Neural progenitor cell (in vitro differentiated cells): ENCODE results near the gene PTPRN2. TPM values are rescaled to one million over a fixed set of nuclear protein-coding genes. Genes with fewer than 3 reads are reported as not detected.

ENCODE experiments used
- DNase-seq: peaks from one replicate; pipeline ENCODE4 v3.0.0-alpha.2; 2016; ENCODE audit warnings: low spot score
- H2AFZ ChIP-seq: fragments of 200-600 bp; sonication (generic); replicated peaks from 2 replicates; pipeline ENCODE4 v1.6.1; 2016; ENCODE audit warnings: antibody characterized with exemption
- H3F3A ChIP-seq: fragments of 200-600 bp; sonication (generic); 2 replicates; pipeline ENCODE4 v1.6.1; 2016; ENCODE audit warnings: antibody characterized with exemption, low read depth
- H3K27ac ChIP-seq: fragments of 200-600 bp; sonication (generic); 2 replicates; pipeline ENCODE4 v1.5.1; 2016; ENCODE audit warnings: mild to moderate bottlenecking
- H3K27me3 ChIP-seq: fragments of 200-600 bp; sonication (generic); 2 replicates; pipeline ENCODE4 v1.6.1; 2016; ENCODE audit warnings: mild to moderate bottlenecking, moderate library complexity
- H3K36me3 ChIP-seq: fragments of 200-600 bp; sonication (generic); 2 replicates; pipeline ENCODE4 v1.5.1; 2016
- H3K4me1 ChIP-seq: fragments of 200-600 bp; sonication (generic); 2 replicates; pipeline ENCODE4 v1.6.1; 2016; ENCODE audit warnings: mixed run types
- H3K4me2 ChIP-seq: fragments of 200-600 bp; sonication (generic); 2 replicates; pipeline ENCODE4 v1.6.1; 2016
- H3K4me3 ChIP-seq: fragments of 200-600 bp; sonication (generic); 2 replicates; pipeline ENCODE4 v1.5.1; 2016
- H3K79me2 ChIP-seq: fragments of 200-600 bp; sonication (generic); 2 replicates; pipeline ENCODE4 v1.6.1; 2016; ENCODE audit warnings: low read depth
- H3K9ac ChIP-seq: fragments of 200-600 bp; sonication (generic); 2 replicates; pipeline ENCODE4 v1.6.1; 2016
- H3K9me3 ChIP-seq: fragments of 200-600 bp; sonication (generic); 2 replicates; pipeline ENCODE4 v1.5.1; 2016; ENCODE audit warnings: low read depth
- H4K20me1 ChIP-seq: fragments of 200-600 bp; sonication (generic); 2 replicates; pipeline ENCODE4 v1.6.1; 2016; ENCODE audit warnings: low read depth
- H3K27ac Mint-ChIP-seq: 3 replicates; pipeline ENCODE4 v1.8.0; 2021; ENCODE audit warnings: mixed read lengths
- H3K27me3 Mint-ChIP-seq: 2 replicates; pipeline ENCODE4 v1.8.0; 2022; ENCODE audit warnings: low read depth, mild to moderate bottlenecking, inconsistent platforms, moderate library complexity, mixed read lengths; ENCODE audit not compliant: insufficient read depth
- H3K36me3 Mint-ChIP-seq: 3 replicates; pipeline ENCODE4 v1.8.0; 2021; ENCODE audit warnings: mixed read lengths
- H3K4me1 Mint-ChIP-seq: 3 replicates; pipeline ENCODE4 v1.8.0; 2021; ENCODE audit warnings: mixed read lengths
- H3K4me3 Mint-ChIP-seq: 3 replicates; pipeline ENCODE4 v1.8.0; 2021; ENCODE audit warnings: mild to moderate bottlenecking, moderate library complexity, mixed read lengths
- H3K9me3 Mint-ChIP-seq: 3 replicates; pipeline ENCODE4 v1.8.0; 2020; ENCODE audit warnings: mixed read lengths
- CTCF ChIP-seq: fragments of 200-600 bp; sonication (generic); IDR thresholded peaks from 2 replicates; pipeline ENCODE4 v1.5.1; 2017; ENCODE audit warnings: antibody characterized with exemption, mild to moderate bottlenecking
- EZH2 ChIP-seq: fragments of 200-600 bp; sonication (generic); IDR thresholded peaks from 2 replicates; pipeline ENCODE4 v1.6.1; 2017; ENCODE audit warnings: antibody characterized with exemption, mild to moderate bottlenecking, moderate library complexity
- EZH2phosphoT487 ChIP-seq: fragments of 200-600 bp; sonication (generic); IDR thresholded peaks from 2 replicates; pipeline ENCODE4 v1.6.1; 2017; ENCODE audit warnings: antibody characterized with exemption
- total RNA-seq: library from RNA; depleted of rRNA; stranded (reverse); fragments of >200 nt; gene quantifications from 2 replicates; pipeline ENCODE4 v1.2.3, GENCODE V29; 2015; ENCODE audit warnings: low replicate concordance

Gene PTPRN2
- total RNA-seq, 1 donor from 2014 or later: 3.0 TPM

- no peak overlapping the region for H3K27ac Mint-ChIP-seq
- Histone ChIP-seq H3K79me2 (no peaks in the 10 kb centered on the region), H3K9me3 (peaks cover 23% of the 10 kb centered on the region), H4K20me1 (no peaks in the 10 kb centered on the region), H3K27ac (no peak overlapping the region), H3K36me3 (peaks cover 5% of the 10 kb centered on the region), H2AFZ (no peak overlapping the region), H3K4me1 (no peaks in the 10 kb centered on the region), H3K9ac (no peak overlapping the region), H3K4me2 (no peak overlapping the region), H3F3A (no peaks in the 10 kb centered on the region), H3K27me3 (no peaks in the 10 kb centered on the region), H3K4me3 (no peak overlapping the region)
- peaks cover 2% of the 10 kb centered on the region for H3K27me3 Mint-ChIP-seq
- H3K9me3 Mint-ChIP-seq: peaks cover 24% of the 10 kb centered on the region
- no peak overlapping the region for H3K4me3 Mint-ChIP-seq
- H3K4me1 Mint-ChIP-seq: no peaks in the 10 kb centered on the region
- peak; percentile 66 for DNase-seq
- TF ChIP-seq EZH2: no peak
- TF ChIP-seq EZH2phosphoT487: no peak
- peak; percentile 68 for TF ChIP-seq CTCF
- no peaks in the 10 kb centered on the region for H3K36me3 Mint-ChIP-seq
Observed at GRCh38 chr7:158228986-158229385, 358.6 kb downstream of the PTPRN2 start.

GRCh38 chr7:158228131-158228530 lies 359.5 kb downstream of the PTPRN2 start:
- peaks cover 23% of the 10 kb centered on the region for H3K9me3 ChIP-seq
- H3K9ac ChIP-seq: no peak overlapping the region
- H3K4me1 Mint-ChIP-seq: no peaks in the 10 kb centered on the region
- H3K36me3 ChIP-seq: peaks cover 5% of the 10 kb centered on the region
- no peak overlapping the region for H2AFZ ChIP-seq
- TF ChIP-seq CTCF (peak; percentile 38), EZH2 (no peak)
- H3K36me3 Mint-ChIP-seq: no peaks in the 10 kb centered on the region
- no peak overlapping the region for H3K4me3 Mint-ChIP-seq
- H3K4me1 ChIP-seq: no peaks in the 10 kb centered on the region
- H3K79me2 ChIP-seq: no peaks in the 10 kb centered on the region
- peaks cover 2% of the 10 kb centered on the region for H3K27me3 Mint-ChIP-seq
- H3K27me3 ChIP-seq: no peaks in the 10 kb centered on the region
- H3K4me2 ChIP-seq: no peak overlapping the region
- no peak overlapping the region for H3K27ac ChIP-seq
- peaks cover 24% of the 10 kb centered on the region for H3K9me3 Mint-ChIP-seq
- H3K27ac Mint-ChIP-seq: no peak overlapping the region
- no peaks in the 10 kb centered on the region for H4K20me1 ChIP-seq
- no peaks in the 10 kb centered on the region for H3F3A ChIP-seq
- no peak overlapping the region for H3K4me3 ChIP-seq
- no peak for DNase-seq

- no peak overlapping the region for H3K4me3 ChIP-seq
- DNase-seq: no peak
- H3K4me1 Mint-ChIP-seq: no peaks in the 10 kb centered on the region
- TF ChIP-seq EZH2phosphoT487: no peak
- no peak for TF ChIP-seq CTCF
- no peak for TF ChIP-seq EZH2
- H3K9ac ChIP-seq: no peak overlapping the region
- H3F3A ChIP-seq: no peaks in the 10 kb centered on the region
- H3K36me3 ChIP-seq: peaks cover 5% of the 10 kb centered on the region
- H3K79me2 ChIP-seq: no peaks in the 10 kb centered on the region
- H3K27me3 Mint-ChIP-seq: peaks cover 2% of the 10 kb centered on the region
- H3K4me2 ChIP-seq: no peak overlapping the region
- H3K4me1 ChIP-seq: no peaks in the 10 kb centered on the region
- H3K27me3 ChIP-seq: no peaks in the 10 kb centered on the region
- no peaks in the 10 kb centered on the region for H3K36me3 Mint-ChIP-seq
- no peak overlapping the region for H2AFZ ChIP-seq
- peaks cover 23% of the 10 kb centered on the region for H3K9me3 ChIP-seq
- no peaks in the 10 kb centered on the region for H4K20me1 ChIP-seq
- peaks cover 24% of the 10 kb centered on the region for H3K9me3 Mint-ChIP-seq
- no peak overlapping the region for H3K27ac ChIP-seq
- H3K4me3 Mint-ChIP-seq: no peak overlapping the region
- no peak overlapping the region for H3K27ac Mint-ChIP-seq
Observed at GRCh38 chr7:158227258-158227984, 360.2 kb downstream of the PTPRN2 start.
